Peyer's patch (tissue), 4 donors: ENCODE results near the gene NNT. TPM values are rescaled to one million over a fixed set of nuclear protein-coding genes. Genes with fewer than 3 reads are reported as not detected.

Source experiments
- DNase-seq, 3 donors: peaks; one replicate each; pipeline ENCODE4 v3.0.0-alpha.2; 2017 to 2019
- H3K27ac ChIP-seq, 4 donors: fragments of 200-600 bp; sonication (generic); one replicate each; pipeline ENCODE4 v1.5.1; 2016 to 2019
- H3K27me3 ChIP-seq, 2 donors: fragments of 200-600 bp; sonication (generic); one replicate each; pipeline ENCODE4 v1.5.1; 2019
- H3K36me3 ChIP-seq, 3 donors: fragments of 200-600 bp; sonication (generic); one replicate each; pipeline ENCODE4 v1.5.1; 2016 to 2019
- H3K4me1 ChIP-seq, 4 donors: fragments of 200-600 bp; sonication (generic); one replicate each; pipeline ENCODE4 v1.5.1; 2016 to 2019
- H3K4me3 ChIP-seq, 4 donors: fragments of 200-600 bp; sonication (generic); 1 replicate in 3 of 4; 2 replicates in 1 of 4; pipeline ENCODE4 v1.5.1; 2016 to 2019; ENCODE audit warnings: mild to moderate bottlenecking in 1 of 4
- H3K9me3 ChIP-seq, 4 donors: fragments of 200-600 bp; sonication (generic); one replicate each; pipeline ENCODE4 v1.5.1; 2016 to 2019; ENCODE audit warnings: mild to moderate bottlenecking in 1 of 4
- CTCF ChIP-seq, 6 experiments: fragments of 450-650 bp in 4 of 6; fragments of 200-600 bp in 2 of 6; sonication (generic) in 1 of 6; IDR thresholded peaks; one replicate each; pipeline ENCODE4 v1.5.1; 2017 to 2019; ENCODE audit warnings: antibody characterized with exemption in 6 of 6, mild to moderate bottlenecking in 3 of 6, moderate library complexity in 1 of 6
- POLR2A ChIP-seq, 2 donors: fragments of 450-650 bp; IDR thresholded peaks; one replicate each; pipeline ENCODE4 v1.5.1; 2017; ENCODE audit warnings: antibody characterized with exemption in 2 of 2, mild to moderate bottlenecking in 2 of 2, moderate library complexity in 2 of 2
- total RNA-seq, 4 donors: library from RNA; depleted of rRNA; stranded (reverse); fragments of >200 nt; gene quantifications; one replicate each; pipeline ENCODE4 v1.1.0, GENCODE V29; 2016

NNT gene
- total RNA-seq, 4 donors from 2014 or later, result 30.5 to 59.7 (median 44.5) TPM

- no peak overlapping the region for H3K4me3 ChIP-seq
- no peak for DNase-seq
- no peaks in the 10 kb centered on the region for H3K9me3 ChIP-seq
- H3K36me3 ChIP-seq, result no peaks in the 10 kb centered on the region
- TF ChIP-seq CTCF (IDR thresholded peaks at IDR 0.05), result no peak
- TF ChIP-seq POLR2A (IDR thresholded peaks at IDR 0.05), result no peak
- H3K4me1 ChIP-seq, result no peaks in the 10 kb centered on the region
- no peaks in the 10 kb centered on the region for H3K27me3 ChIP-seq
- no peak overlapping the region for H3K27ac ChIP-seq
Measured at GRCh38 chr5:43565043-43565442, 37.9 kb upstream of the NNT start.

- no peaks in the 10 kb centered on the region for H3K4me1 ChIP-seq
- no peak for DNase-seq
- no peak for TF ChIP-seq CTCF (IDR thresholded peaks at IDR 0.05)
- TF ChIP-seq POLR2A (IDR thresholded peaks at IDR 0.05), result no peak
Measured at GRCh38 chr5:43567967-43568366, 35.0 kb upstream of the NNT start.

GRCh38 chr5:43569236-43569746 is 33.7 kb upstream of the NNT start:
- Histone ChIP-seq H3K4me3 (no peak overlapping the region), H3K27me3 (no peaks in the 10 kb centered on the region), H3K4me1 (no peaks in the 10 kb centered on the region), H3K27ac (no peak overlapping the region), H3K9me3 (no peaks in the 10 kb centered on the region), H3K36me3 (no peaks in the 10 kb centered on the region)
- TF ChIP-seq CTCF (IDR thresholded peaks at IDR 0.05) (no peak), POLR2A (IDR thresholded peaks at IDR 0.05) (no peak)
- DNase-seq, result no peak

More at GRCh38 chr5:43567967-43568366, 35.0 kb upstream of the NNT start:
- Histone ChIP-seq H3K27me3 (no peaks in the 10 kb centered on the region), H3K4me3 (no peak overlapping the region), H3K9me3 (no peaks in the 10 kb centered on the region), H3K27ac (no peak overlapping the region), H3K36me3 (no peaks in the 10 kb centered on the region)

GRCh38 chr5:43570450-43571158 is 32.4 kb upstream of the NNT start:
- H3K4me1 ChIP-seq, result no peaks in the 10 kb centered on the region
- H3K27me3 ChIP-seq, result no peaks in the 10 kb centered on the region
- no peaks in the 10 kb centered on the region for H3K9me3 ChIP-seq
- peaks cover 0 to 1% (median 0%) of the 10 kb centered on the region in 3 donors for H3K36me3 ChIP-seq
- TF ChIP-seq POLR2A (IDR thresholded peaks at IDR 0.05), result no peak
- no peak for TF ChIP-seq CTCF (IDR thresholded peaks at IDR 0.05)
- no peak overlapping the region for H3K4me3 ChIP-seq
- peak overlapping the region in 1 of 4 donors; percentile 37 for H3K27ac ChIP-seq
- DNase-seq, result no peak

- peak overlapping the region in 1 of 4 donors; percentile 37 for H3K27ac ChIP-seq
- no peaks in the 10 kb centered on the region for H3K4me1 ChIP-seq
- no peaks in the 10 kb centered on the region for H3K27me3 ChIP-seq
- peak overlapping the region in 1 of 4 donors; percentile 14 for H3K4me3 ChIP-seq
- H3K9me3 ChIP-seq, result no peaks in the 10 kb centered on the region
- H3K36me3 ChIP-seq, result peaks cover 0 to 3% (median 0%) of the 10 kb centered on the region in 3 donors
- DNase-seq, result no peak
- no peak for TF ChIP-seq CTCF (IDR thresholded peaks at IDR 0.05)
- TF ChIP-seq POLR2A (IDR thresholded peaks at IDR 0.05), result no peak
Measured at GRCh38 chr5:43571237-43571636, 31.7 kb upstream of the NNT start.
